ENCODE results near the gene MRPL9.

MRPL9 gene

GRCh38 chr1:151728151-151729054, 34.9 kb downstream of the MRPL9 start:
- H3K9me3 ChIP-seq (ENCODE audit: control insufficient read depth, low read length): no peaks in the 10 kb centered on the region
- no peak for DNase-seq
- H3K23ac ChIP-seq (ENCODE audit: low read length in 2 of 2): no peak overlapping the region
- peaks cover 7% of the 10 kb centered on the region for H3K4me1 ChIP-seq (ENCODE audit: control insufficient read depth, insufficient read depth, low read depth, low read length)
- H4K91ac ChIP-seq (ENCODE audit: low read length): no peak overlapping the region
- no peak overlapping the region for H2BK120ac ChIP-seq (ENCODE audit: low read depth, low read length)
- H3K27me3 ChIP-seq (ENCODE audit: control insufficient read depth in 1 of 2, insufficient read depth in 1 of 2, low read length in 2 of 2): peaks cover 8 to 63% of the 10 kb centered on the region in 2 experiments
- no peak overlapping the region for H4K8ac ChIP-seq (ENCODE audit: low read length)
- H2BK15ac ChIP-seq (ENCODE audit: low read depth, poor library complexity, severe bottlenecking): no peak overlapping the region
- no peak overlapping the region for H3K27ac ChIP-seq (ENCODE audit: low read length, poor library complexity, severe bottlenecking)
- H3K9ac ChIP-seq (ENCODE audit: low read length): peak overlapping the region; percentile 85
- no peaks in the 10 kb centered on the region for H3K79me1 ChIP-seq (replicated peaks; ENCODE audit: low read length, poor library complexity, severe bottlenecking)
- H3K18ac ChIP-seq (ENCODE audit: low read depth in 1 of 2, low read length in 2 of 2): no peak overlapping the region
- H3K36me3 ChIP-seq (ENCODE audit: control insufficient read depth in 1 of 2, insufficient read depth in 2 of 2, low read depth in 1 of 2, low read length in 2 of 2): no peaks in the 10 kb centered on the region
- no peak overlapping the region for H2AFZ ChIP-seq (ENCODE audit: low read depth, low read length)
- H2BK12ac ChIP-seq (ENCODE audit: low read length in 2 of 2): no peak overlapping the region
- H3K14ac ChIP-seq (ENCODE audit: low read length in 2 of 2): no peak overlapping the region
- 59% methylated on average over 17 of the region's 19 CpGs for WGBS
- peak overlapping the region in 1 of 2 experiments; percentile 51 for H3K4me3 ChIP-seq (ENCODE audit: insufficient read depth in 1 of 2, low read depth in 1 of 2, low read length in 2 of 2)
- no peak overlapping the region for H2BK5ac ChIP-seq (ENCODE audit: low read depth, low read length, poor library complexity, severe bottlenecking)
- peak overlapping the region; percentile 29 for H3K4me2 ChIP-seq (ENCODE audit: low read length, poor library complexity, severe bottlenecking)
- H2AK5ac ChIP-seq (ENCODE audit: low read length, severe bottlenecking): no peak overlapping the region
- H3K4ac ChIP-seq (ENCODE audit: low read depth in 1 of 2, low read length in 2 of 2): no peak overlapping the region

DNA sequence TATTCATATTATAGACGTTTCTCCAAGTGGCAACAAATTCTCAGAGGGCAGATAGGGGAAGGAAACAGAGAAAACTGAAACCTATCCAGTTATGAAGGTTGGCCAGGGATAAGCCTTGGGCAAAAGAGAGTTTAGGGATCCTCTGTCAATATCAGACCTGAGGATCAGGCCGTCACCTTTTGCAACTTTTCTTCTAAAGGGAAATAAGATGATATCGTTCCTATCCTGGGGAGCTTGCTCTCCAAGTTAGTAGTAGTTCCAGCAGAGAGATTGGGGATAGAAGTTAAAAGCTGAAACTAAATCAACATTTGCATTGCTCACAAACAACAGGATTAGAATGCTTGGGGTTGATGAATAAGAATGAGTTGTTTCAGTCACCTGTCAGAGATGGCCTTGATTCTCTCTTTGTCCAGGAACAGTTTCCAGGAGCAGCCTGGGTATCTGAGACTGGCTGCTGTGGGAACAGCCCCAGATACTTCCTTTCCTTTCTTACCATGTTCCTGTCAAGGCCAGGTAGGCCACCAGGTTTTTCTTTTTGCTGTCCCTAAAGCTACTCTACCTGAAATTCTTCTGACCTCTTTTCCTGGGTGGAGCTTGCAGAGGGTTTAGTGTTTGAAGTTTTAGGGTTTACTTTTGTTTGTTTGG, 39.4 kb downstream of the MRPL9 start:
- Histone ChIP-seq H3K18ac (ENCODE audit: low read depth in 1 of 2, low read length in 2 of 2) (no peak overlapping the region), H3K27me3 (ENCODE audit: control insufficient read depth in 1 of 2, insufficient read depth in 1 of 2, low read length in 2 of 2) (peaks cover 38 to 57% of the 10 kb centered on the region in 2 experiments), H3K4me2 (ENCODE audit: low read length, poor library complexity, severe bottlenecking) (no peak overlapping the region), H3K23ac (ENCODE audit: low read length in 2 of 2) (no peak overlapping the region), H3K9me3 (ENCODE audit: control insufficient read depth, low read length) (no peaks in the 10 kb centered on the region), H2AFZ (ENCODE audit: low read depth, low read length) (no peak overlapping the region), H3K79me1 (replicated peaks; ENCODE audit: low read length, poor library complexity, severe bottlenecking) (no peaks in the 10 kb centered on the region), H2AK5ac (ENCODE audit: low read length, severe bottlenecking) (no peak overlapping the region), H2BK120ac (ENCODE audit: low read depth, low read length) (no peak overlapping the region), H3K4me3 (ENCODE audit: insufficient read depth in 1 of 2, low read depth in 1 of 2, low read length in 2 of 2) (no peak overlapping the region), H2BK12ac (ENCODE audit: low read length in 2 of 2) (no peak overlapping the region), H2BK5ac (ENCODE audit: low read depth, low read length, poor library complexity, severe bottlenecking) (no peak overlapping the region), H3K9ac (ENCODE audit: low read length) (no peak overlapping the region), H3K4me1 (ENCODE audit: control insufficient read depth, insufficient read depth, low read depth, low read length) (peaks cover 11% of the 10 kb centered on the region), H3K27ac (ENCODE audit: low read length, poor library complexity, severe bottlenecking) (no peak overlapping the region), H4K91ac (ENCODE audit: low read length) (no peak overlapping the region), H2BK15ac (ENCODE audit: low read depth, poor library complexity, severe bottlenecking) (no peak overlapping the region), H3K4ac (ENCODE audit: low read depth in 1 of 2, low read length in 2 of 2) (no peak overlapping the region), H3K36me3 (ENCODE audit: control insufficient read depth in 1 of 2, insufficient read depth in 2 of 2, low read depth in 1 of 2, low read length in 2 of 2) (no peaks in the 10 kb centered on the region), H4K8ac (ENCODE audit: low read length) (no peak overlapping the region), H3K14ac (ENCODE audit: low read length in 2 of 2) (no peak overlapping the region)
- DNase-seq: no peak
- WGBS: 69% methylated on average over 3 of the region's 3 CpGs

DNA sequence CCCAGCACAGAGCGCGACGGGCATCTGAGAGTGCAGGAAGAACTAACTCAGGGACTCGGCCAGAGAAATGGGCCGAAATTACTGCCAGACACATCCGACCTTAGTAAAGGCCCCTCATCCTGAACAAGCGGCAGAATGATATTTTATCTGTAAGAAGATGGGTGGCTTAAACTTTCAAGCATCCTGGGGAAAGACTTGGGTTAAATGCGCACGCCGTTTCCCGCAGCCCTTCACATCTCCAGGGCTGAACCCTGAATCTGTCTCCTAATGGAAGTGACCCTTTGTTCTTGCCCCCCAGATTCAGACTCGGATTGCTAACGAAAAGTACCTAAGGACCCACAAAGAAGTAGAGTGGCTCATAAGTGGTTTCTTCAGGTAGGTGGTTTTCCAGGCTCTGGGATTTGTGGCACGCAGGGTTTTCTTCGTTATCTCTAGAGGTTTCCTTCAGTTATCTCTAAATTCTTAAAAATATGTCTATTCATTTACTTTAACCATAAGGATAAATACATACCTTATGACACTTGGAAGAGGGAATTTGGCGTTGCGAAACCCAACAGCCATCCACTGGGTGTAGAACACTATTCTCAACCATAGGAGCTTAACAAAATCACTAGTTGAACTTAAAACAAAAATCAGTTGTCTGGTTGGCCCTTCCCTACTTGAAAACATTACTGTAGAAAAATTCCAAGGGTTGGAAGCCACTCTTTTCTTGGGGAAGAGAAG, 41.3 kb downstream of the MRPL9 start:
- no peak for DNase-seq
- Histone ChIP-seq H4K8ac (ENCODE audit: low read length) (peak overlapping the region; percentile 20), H3K4me1 (ENCODE audit: control insufficient read depth, insufficient read depth, low read depth, low read length) (peaks cover 11% of the 10 kb centered on the region), H3K4ac (ENCODE audit: low read depth in 1 of 2, low read length in 2 of 2) (no peak overlapping the region), H2AFZ (ENCODE audit: low read depth, low read length) (no peak overlapping the region), H2BK12ac (ENCODE audit: low read length in 2 of 2) (no peak overlapping the region), H3K36me3 (ENCODE audit: control insufficient read depth in 1 of 2, insufficient read depth in 2 of 2, low read depth in 1 of 2, low read length in 2 of 2) (no peaks in the 10 kb centered on the region), H3K4me2 (ENCODE audit: low read length, poor library complexity, severe bottlenecking) (peak overlapping the region; percentile 99), H3K4me3 (ENCODE audit: insufficient read depth in 1 of 2, low read depth in 1 of 2, low read length in 2 of 2) (peak overlapping the region; percentile 52 to 76), H2BK15ac (ENCODE audit: low read depth, poor library complexity, severe bottlenecking) (no peak overlapping the region), H4K91ac (ENCODE audit: low read length) (no peak overlapping the region), H3K18ac (ENCODE audit: low read depth in 1 of 2, low read length in 2 of 2) (no peak overlapping the region), H2AK5ac (ENCODE audit: low read length, severe bottlenecking) (no peak overlapping the region), H3K79me1 (replicated peaks; ENCODE audit: low read length, poor library complexity, severe bottlenecking) (no peaks in the 10 kb centered on the region), H3K14ac (ENCODE audit: low read length in 2 of 2) (no peak overlapping the region), H3K27me3 (ENCODE audit: control insufficient read depth in 1 of 2, insufficient read depth in 1 of 2, low read length in 2 of 2) (peaks cover 57 to 69% of the 10 kb centered on the region in 2 experiments), H3K9ac (ENCODE audit: low read length) (peak overlapping the region; percentile 42), H3K9me3 (ENCODE audit: control insufficient read depth, low read length) (no peaks in the 10 kb centered on the region), H2BK120ac (ENCODE audit: low read depth, low read length) (no peak overlapping the region), H3K23ac (ENCODE audit: low read length in 2 of 2) (no peak overlapping the region), H3K27ac (ENCODE audit: low read length, poor library complexity, severe bottlenecking) (no peak overlapping the region), H2BK5ac (ENCODE audit: low read depth, low read length, poor library complexity, severe bottlenecking) (no peak overlapping the region)
- WGBS: 39% methylated on average over 14 of the region's 17 CpGs
